ENCODE results near the gene PNPLA6.

Gene PNPLA6

DNA sequence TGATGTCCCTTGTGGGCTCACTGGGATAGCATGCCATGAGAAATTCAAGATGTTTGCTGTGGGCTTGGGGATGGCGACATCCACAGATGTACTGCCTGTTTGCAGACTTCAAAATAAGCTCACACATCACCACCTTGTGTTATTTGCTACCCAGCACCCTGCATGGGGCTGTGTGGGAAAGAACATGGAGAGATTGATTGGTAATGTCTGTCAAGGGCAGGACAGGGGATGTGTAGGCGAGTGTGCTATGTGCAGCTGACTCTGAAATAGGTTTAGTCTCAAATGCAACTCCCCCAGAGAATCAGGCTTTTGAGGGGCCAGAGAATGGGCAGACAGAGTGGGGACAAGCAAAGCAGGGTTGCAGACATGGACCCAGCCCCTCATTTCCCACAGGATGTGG lies 24.7 kb downstream of the PNPLA6 start:
- H3K4me3 ChIP-seq (ENCODE audit: control insufficient read depth, low read depth, low read length) = no peak overlapping the region
- TF ChIP-seq, protein P1, sequence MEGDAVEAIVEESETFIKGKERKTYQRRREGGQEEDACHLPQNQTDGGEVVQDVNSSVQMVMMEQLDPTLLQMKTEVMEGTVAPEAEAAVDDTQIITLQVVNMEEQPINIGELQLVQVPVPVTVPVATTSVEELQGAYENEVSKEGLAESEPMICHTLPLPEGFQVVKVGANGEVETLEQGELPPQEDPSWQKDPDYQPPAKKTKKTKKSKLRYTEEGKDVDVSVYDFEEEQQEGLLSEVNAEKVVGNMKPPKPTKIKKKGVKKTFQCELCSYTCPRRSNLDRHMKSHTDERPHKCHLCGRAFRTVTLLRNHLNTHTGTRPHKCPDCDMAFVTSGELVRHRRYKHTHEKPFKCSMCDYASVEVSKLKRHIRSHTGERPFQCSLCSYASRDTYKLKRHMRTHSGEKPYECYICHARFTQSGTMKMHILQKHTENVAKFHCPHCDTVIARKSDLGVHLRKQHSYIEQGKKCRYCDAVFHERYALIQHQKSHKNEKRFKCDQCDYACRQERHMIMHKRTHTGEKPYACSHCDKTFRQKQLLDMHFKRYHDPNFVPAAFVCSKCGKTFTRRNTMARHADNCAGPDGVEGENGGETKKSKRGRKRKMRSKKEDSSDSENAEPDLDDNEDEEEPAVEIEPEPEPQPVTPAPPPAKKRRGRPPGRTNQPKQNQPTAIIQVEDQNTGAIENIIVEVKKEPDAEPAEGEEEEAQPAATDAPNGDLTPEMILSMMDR (IDR thresholded peaks at IDR 0.05; ENCODE audit: control insufficient read depth, insufficient read depth, low read depth, low read length, missing control alignments) = no peak
- DNase-seq (ENCODE audit: low read depth) = no peak

DNA sequence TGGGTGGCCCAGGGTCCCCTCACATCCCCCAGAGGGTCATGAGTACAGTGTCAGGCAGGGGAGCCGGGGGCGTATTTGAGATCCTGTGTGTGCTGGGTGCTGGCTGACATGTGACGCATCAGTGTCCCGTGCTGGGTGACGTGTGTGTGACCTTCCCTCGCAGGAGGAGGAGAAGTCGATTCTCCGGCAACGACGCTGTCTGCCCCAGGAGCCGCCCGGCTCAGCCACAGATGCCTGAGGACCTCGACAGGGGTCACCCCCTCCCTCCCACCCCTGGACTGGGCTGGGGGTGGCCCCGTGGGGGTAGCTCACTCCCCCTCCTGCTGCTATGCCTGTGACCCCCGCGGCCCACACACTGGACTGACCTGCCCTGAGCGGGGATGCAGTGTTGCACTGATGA lies 25.8 kb downstream of the PNPLA6 start:
- DNase-seq (ENCODE audit: low read depth) = no peak
- no peak overlapping the region for H3K4me3 ChIP-seq (ENCODE audit: control insufficient read depth, low read depth, low read length)
- TF ChIP-seq, protein P1 (IDR thresholded peaks at IDR 0.05; ENCODE audit: control insufficient read depth, insufficient read depth, low read depth, low read length, missing control alignments) = no peak

DNA sequence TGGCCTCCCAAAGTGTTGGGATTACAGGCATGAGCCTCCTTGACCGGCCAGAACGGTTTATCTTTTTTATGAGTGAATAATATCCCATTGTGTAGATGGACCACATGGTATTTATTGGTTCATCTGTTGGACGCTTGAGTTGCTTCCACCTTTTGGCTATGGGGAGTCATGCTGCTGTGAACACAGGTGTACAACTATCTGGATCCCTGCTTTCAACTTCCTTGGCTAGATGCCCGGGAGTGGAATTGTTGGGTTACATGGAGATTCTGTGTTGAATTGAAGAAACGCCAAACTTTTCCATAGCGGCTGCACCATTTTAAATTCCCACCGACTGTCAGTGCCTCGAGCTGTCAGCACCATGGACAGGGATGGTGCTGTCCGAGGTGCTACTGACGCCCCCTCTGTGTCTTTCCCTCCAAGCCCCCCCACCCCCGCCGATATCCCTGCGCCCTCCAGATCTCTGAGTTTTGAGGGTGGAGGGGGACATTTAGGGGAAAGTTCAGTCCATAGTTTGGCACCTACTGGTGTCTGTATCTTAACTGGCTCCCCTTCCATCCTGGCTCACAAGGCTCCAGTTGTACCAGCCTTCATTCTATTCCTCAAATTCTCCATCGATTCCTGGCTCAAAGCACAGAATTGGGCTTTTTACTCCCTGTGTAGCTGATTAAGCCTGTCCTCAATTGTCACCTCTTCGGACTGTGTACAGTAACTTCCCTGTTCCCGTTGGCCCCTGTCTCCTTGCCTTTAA lies 27.3 kb downstream of the PNPLA6 start:
- no peak overlapping the region for H3K4me3 ChIP-seq (ENCODE audit: control insufficient read depth, low read depth, low read length)
- TF ChIP-seq, protein P1 (IDR thresholded peaks at IDR 0.05; ENCODE audit: control insufficient read depth, insufficient read depth, low read depth, low read length, missing control alignments) = no peak
- DNase-seq (ENCODE audit: low read depth) = no peak

DNA sequence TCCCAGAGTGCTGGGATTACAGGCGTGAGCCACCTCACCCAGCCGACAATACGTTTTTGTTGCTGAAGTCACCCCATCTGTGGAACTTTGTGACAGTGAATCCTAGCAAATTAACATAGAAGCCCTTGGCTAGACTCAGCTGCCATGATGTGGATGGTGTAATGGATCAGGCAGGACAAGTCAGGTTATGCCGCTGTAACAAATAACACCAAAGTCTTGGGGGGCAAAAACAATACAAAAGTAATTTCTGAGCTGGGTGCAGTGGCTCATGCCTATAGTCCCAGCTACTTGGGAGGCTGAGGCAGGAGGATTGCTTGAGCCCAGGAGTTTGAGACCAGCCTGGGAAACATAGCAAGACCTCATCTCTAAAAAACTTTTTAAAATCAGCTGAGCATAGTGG lies 29.3 kb downstream of the PNPLA6 start:
- no peak for DNase-seq (ENCODE audit: low read depth)
- H3K4me3 ChIP-seq (ENCODE audit: control insufficient read depth, low read depth, low read length) = no peak overlapping the region
- TF ChIP-seq, protein P1 (IDR thresholded peaks at IDR 0.05; ENCODE audit: control insufficient read depth, insufficient read depth, low read depth, low read length, missing control alignments) = no peak

DNA sequence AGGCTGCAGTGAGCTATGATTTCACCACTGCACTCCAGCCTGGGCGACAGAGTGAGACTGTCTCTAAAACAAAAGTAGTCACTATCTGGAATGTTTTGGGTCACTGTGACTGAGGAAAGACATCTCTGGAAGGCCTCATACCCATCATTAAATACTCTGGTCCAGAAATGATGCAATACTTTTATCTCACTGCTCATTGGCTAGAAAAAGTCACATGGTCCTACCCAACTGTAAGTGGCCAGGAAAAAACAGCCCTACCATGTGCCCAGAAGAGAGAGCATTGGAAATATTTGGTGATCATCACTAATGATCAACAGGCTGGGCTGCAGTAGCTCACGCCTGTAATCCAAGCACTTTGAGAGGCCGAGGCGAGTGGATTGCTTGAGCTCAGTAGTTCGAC lies 29.8 kb downstream of the PNPLA6 start:
- no peak overlapping the region for H3K4me3 ChIP-seq (ENCODE audit: control insufficient read depth, low read depth, low read length)
- DNase-seq (ENCODE audit: low read depth) = no peak
- TF ChIP-seq, protein P1 (IDR thresholded peaks at IDR 0.05; ENCODE audit: control insufficient read depth, insufficient read depth, low read depth, low read length, missing control alignments) = no peak

DNA sequence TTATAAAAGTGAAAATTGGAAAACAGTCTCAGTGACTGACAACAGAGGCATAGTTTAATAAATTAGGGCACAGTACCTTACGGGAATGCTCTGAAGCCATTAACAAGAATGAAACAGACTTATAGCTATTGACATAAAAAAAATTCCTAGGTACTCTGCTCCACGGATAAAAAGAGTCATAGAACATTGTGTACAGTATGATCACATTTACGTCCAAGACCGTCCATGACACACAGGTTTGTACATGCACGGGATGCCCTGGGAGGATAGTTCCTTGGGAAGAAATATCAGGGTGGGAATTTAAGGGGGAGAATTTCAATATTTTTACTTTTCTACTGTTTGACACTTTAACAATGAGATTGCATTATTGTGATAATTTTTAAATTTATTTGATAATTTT lies 35.2 kb downstream of the PNPLA6 start:
- DNase-seq (ENCODE audit: low read depth) = no peak
- TF ChIP-seq, protein P1 (IDR thresholded peaks at IDR 0.05; ENCODE audit: control insufficient read depth, insufficient read depth, low read depth, low read length, missing control alignments) = no peak
- no peak overlapping the region for H3K4me3 ChIP-seq (ENCODE audit: control insufficient read depth, low read depth, low read length)

Measured in AG09309 (cell line).